ENCODE data around the gene FAM20B. TPM values are rescaled to one million over a fixed set of nuclear protein-coding genes. Genes with fewer than 3 reads are reported as not detected.
A peak's percentile ranks its signal among the peaks of the same experiment; 100 is the strongest.
"Not testable (repeated sequence)": the region's sequence is repeated elsewhere in the genome, so short reads cannot be mapped to it uniquely, and the experiment has no call there.

The FAM20B gene
- total RNA-seq, 4 donors from 2014 or later, result 39.6 to 60.3 (median 51.6) TPM

GRCh38 chr1:178997428-178997827 lies 28.3 kb upstream of the FAM20B start:
- H3K9me3 ChIP-seq, result peaks cover 0 to 24% (median 5%) of the 10 kb centered on the region in 4 donors
- no peaks in the 10 kb centered on the region for H3K27me3 ChIP-seq
- H3K4me1 ChIP-seq, result peaks cover 0 to 4% (median 1%) of the 10 kb centered on the region in 4 donors
- DNase-seq (ENCODE audit: low spot score in 2 of 2), result no peak
- TF ChIP-seq EP300 (IDR thresholded peaks at IDR 0.05), result no peak
- no peak for TF ChIP-seq CTCF (IDR thresholded peaks at IDR 0.05)
- TF ChIP-seq POLR2A (IDR thresholded peaks at IDR 0.05), result no peak
- H3K27ac ChIP-seq, result no peak overlapping the region
- H3K36me3 ChIP-seq, result no peaks in the 10 kb centered on the region
- no peak overlapping the region for H3K4me3 ChIP-seq
- WGBS, 2 donors, result 94 to 100% methylated on average over 1 of the region's 1 CpG

- 85 to 90% methylated on average over 3 of the region's 3 CpGs for WGBS, 2 donors
Measured at GRCh38 chr1:178998295-178998694, 27.4 kb upstream of the FAM20B start.

GRCh38 chr1:178999061-178999460 lies 26.6 kb upstream of the FAM20B start:
- Histone ChIP-seq H3K4me3 (no peak overlapping the region), H3K27ac (no peak overlapping the region), H3K4me1 (peaks cover 0 to 12% (median 6%) of the 10 kb centered on the region in 4 donors), H3K27me3 (no peaks in the 10 kb centered on the region), H3K9me3 (peaks cover 0 to 18% (median 5%) of the 10 kb centered on the region in 4 donors), H3K36me3 (no peaks in the 10 kb centered on the region)
- TF ChIP-seq EP300 (IDR thresholded peaks at IDR 0.05) (no peak), POLR2A (IDR thresholded peaks at IDR 0.05) (no peak), CTCF (IDR thresholded peaks at IDR 0.05) (no peak)
- 87% methylated on average over 5 of the region's 5 CpGs for WGBS, 2 donors
- DNase-seq (ENCODE audit: low spot score in 2 of 2), result no peak

More at GRCh38 chr1:178998295-178998694, 27.4 kb upstream of the FAM20B start:
- Histone ChIP-seq H3K27ac (no peak overlapping the region), H3K36me3 (no peaks in the 10 kb centered on the region), H3K4me1 (peaks cover 0 to 12% (median 4%) of the 10 kb centered on the region in 4 donors), H3K27me3 (no peaks in the 10 kb centered on the region), H3K4me3 (no peak overlapping the region), H3K9me3 (peaks cover 0 to 19% (median 5%) of the 10 kb centered on the region in 4 donors)
- no peak for TF ChIP-seq POLR2A (IDR thresholded peaks at IDR 0.05)
- no peak for TF ChIP-seq EP300 (IDR thresholded peaks at IDR 0.05)
- no peak for TF ChIP-seq CTCF (IDR thresholded peaks at IDR 0.05)
- no peak for DNase-seq (ENCODE audit: low spot score in 2 of 2)

- Histone ChIP-seq H3K27me3 (no peaks in the 10 kb centered on the region), H3K4me1 (peaks cover 0 to 12% (median 6%) of the 10 kb centered on the region in 4 donors), H3K27ac (no peak overlapping the region), H3K4me3 (no peak overlapping the region), H3K9me3 (peaks cover 0 to 1% (median 0%) of the 10 kb centered on the region in 4 donors), H3K36me3 (no peaks in the 10 kb centered on the region)
- DNase-seq (ENCODE audit: low spot score in 2 of 2), result no peak
- TF ChIP-seq POLR2A (IDR thresholded peaks at IDR 0.05) (no peak), CTCF (IDR thresholded peaks at IDR 0.05) (no peak), EP300 (IDR thresholded peaks at IDR 0.05) (no peak)
- 89 to 100% methylated on average over 1 of the region's 1 CpG for WGBS, 2 donors
Measured at GRCh38 chr1:179001451-179001850, 24.2 kb upstream of the FAM20B start.

- WGBS, 2 donors, result 89 to 96% methylated on average over 8 of the region's 8 CpGs
- H3K4me3 ChIP-seq; DNase-seq (ENCODE audit: low spot score in 2 of 2); H3K36me3 ChIP-seq; H3K9me3 ChIP-seq; H3K27me3 ChIP-seq: not testable (repeated sequence)
- H3K4me1 ChIP-seq, result peaks cover 0 to 12% (median 6%) of the 10 kb centered on the region in 4 donors
- peak overlapping the region in 1 of 4 donors; percentile 59 for H3K27ac ChIP-seq
Measured at GRCh38 chr1:179002064-179002463, 23.6 kb upstream of the FAM20B start.
